Neural progenitor cell (in vitro differentiated cells): ENCODE data around the gene CBFB.

Experiments used
- CTCF ChIP-seq: fragments of 200-600 bp; sonication (generic); IDR thresholded peaks from 2 replicates; pipeline ENCODE4 v1.5.1; 2017; ENCODE audit warnings: antibody characterized with exemption, mild to moderate bottlenecking
- EZH2 ChIP-seq: fragments of 200-600 bp; sonication (generic); IDR thresholded peaks from 2 replicates; pipeline ENCODE4 v1.6.1; 2017; ENCODE audit warnings: antibody characterized with exemption, mild to moderate bottlenecking, moderate library complexity

DNA sequence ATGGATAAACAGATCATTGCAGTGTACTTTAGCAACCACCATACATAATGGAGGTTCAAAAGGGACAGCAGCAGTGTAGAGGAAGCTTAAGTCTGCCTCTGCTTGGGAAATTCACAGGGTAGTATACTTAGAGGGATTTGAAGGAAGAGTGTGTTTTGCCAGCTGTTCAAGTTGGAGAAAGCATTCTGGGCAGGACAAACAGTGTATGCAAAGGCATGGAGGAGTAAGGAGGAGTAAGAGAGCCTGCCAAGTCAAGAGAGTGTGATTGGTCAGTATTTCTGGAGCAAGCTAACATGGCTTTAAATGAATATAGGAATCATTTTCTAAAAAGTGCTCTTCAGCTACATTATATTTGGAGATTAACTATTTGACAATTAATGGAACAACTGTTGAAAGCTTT, 57.9 kb downstream of the CBFB start:
- no peak for TF ChIP-seq EZH2
- TF ChIP-seq CTCF = no peak
